Esophagus squamous epithelium (tissue), 4 donors: Measurements from ENCODE around the gene SLC39A7.
A peak's percentile ranks its signal among the peaks of the same experiment; 100 is the strongest.

Experiments used
- POLR2A ChIP-seq, 4 donors: fragments of 450-650 bp; IDR thresholded peaks; one replicate each; pipeline ENCODE4 v1.6.1; 2017; ENCODE audit warnings: antibody characterized with exemption in 4 of 4, mild to moderate bottlenecking in 4 of 4, moderate library complexity in 3 of 4
- TF ChIP-seq, protein P1 (sequence below), 6 experiments: fragments of 450-650 bp in 4 of 6; fragments of 200-600 bp in 2 of 6; sonication (generic) in 2 of 6; IDR thresholded peaks; one replicate each; pipeline ENCODE4 v1.5.1; 2016 to 2019; ENCODE audit warnings: antibody characterized with exemption in 6 of 6, mild to moderate bottlenecking in 4 of 6, moderate library complexity in 4 of 6

DNA sequence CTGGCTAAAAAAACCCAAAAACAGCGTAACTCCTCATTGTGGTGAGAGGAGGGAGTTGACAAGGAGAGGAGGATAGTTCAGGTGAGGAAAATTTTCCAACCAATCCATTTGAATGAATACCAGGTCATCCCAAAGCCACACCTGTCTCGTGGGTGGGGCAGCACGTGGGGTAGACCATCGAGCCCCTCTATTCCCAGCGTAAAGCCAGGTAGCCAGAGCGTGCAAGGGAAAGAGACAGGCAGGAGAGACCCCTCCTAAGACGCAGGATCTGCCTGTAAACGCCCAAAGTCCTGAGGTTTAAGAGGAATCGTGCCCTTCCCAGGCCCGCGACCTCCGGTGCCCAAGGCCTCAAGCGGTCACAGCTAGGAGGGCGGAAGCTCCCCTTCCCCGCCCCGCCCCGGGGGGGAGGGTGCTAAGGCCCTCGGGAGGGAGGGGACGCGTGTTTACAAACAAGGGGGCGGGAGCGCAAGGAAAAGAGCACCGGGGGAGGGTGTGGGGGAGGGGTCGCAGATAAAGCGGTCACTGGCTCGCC, 914 bp upstream of the SLC39A7 start:
- no peak for TF ChIP-seq POLR2A (IDR thresholded peaks at IDR 0.05)
- TF ChIP-seq, protein P1, sequence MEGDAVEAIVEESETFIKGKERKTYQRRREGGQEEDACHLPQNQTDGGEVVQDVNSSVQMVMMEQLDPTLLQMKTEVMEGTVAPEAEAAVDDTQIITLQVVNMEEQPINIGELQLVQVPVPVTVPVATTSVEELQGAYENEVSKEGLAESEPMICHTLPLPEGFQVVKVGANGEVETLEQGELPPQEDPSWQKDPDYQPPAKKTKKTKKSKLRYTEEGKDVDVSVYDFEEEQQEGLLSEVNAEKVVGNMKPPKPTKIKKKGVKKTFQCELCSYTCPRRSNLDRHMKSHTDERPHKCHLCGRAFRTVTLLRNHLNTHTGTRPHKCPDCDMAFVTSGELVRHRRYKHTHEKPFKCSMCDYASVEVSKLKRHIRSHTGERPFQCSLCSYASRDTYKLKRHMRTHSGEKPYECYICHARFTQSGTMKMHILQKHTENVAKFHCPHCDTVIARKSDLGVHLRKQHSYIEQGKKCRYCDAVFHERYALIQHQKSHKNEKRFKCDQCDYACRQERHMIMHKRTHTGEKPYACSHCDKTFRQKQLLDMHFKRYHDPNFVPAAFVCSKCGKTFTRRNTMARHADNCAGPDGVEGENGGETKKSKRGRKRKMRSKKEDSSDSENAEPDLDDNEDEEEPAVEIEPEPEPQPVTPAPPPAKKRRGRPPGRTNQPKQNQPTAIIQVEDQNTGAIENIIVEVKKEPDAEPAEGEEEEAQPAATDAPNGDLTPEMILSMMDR (IDR thresholded peaks at IDR 0.05) = peak in 1 of 6 experiments; percentile 5
